Panc1 (cell line): ENCODE results near the gene GSG1L. TPM values are rescaled to one million over a fixed set of nuclear protein-coding genes. Genes with fewer than 3 reads are reported as not detected.

Experiments used
- ATAC-seq: fragments of 200-7000 bp; cut with Tn5 transposase; 2 replicates; pipeline ENCODE4 v1.9.1; 2020; ENCODE audit warnings: mild to moderate bottlenecking, moderate library complexity
- BruUV-seq: library from RNA; stranded (reverse); fragments of 400-500 nt; replicated peaks from 2 replicates; lab custom pipeline; 2021; lab: Mats Ljungman, UMichigan
- CTCF ChIA-PET: fragments of 300-600 bp; sonication (Branson Sonifier 250); formaldehyde crosslinking; loops from one replicate; lab custom pipeline; 2022; ENCODE audit warnings: antibody characterized with exemption; lab: Charles Lee
- POLR2A ChIA-PET: fragments of 300-600 bp; sonication (Branson Sonifier 250); formaldehyde crosslinking; loops from one replicate; lab custom pipeline; 2022; ENCODE audit warnings: antibody characterized with exemption; lab: Charles Lee
- DNase-seq: peaks from one replicate; pipeline ENCODE4 v3.0.0-alpha.2; 2010; ENCODE audit warnings: low read depth, low spot score
- H3K27ac ChIP-seq: 2 replicates; pipeline ENCODE4 v1.5.1; 2011; ENCODE audit warnings: mild to moderate bottlenecking, low read length, inconsistent platforms
- H3K27me3 ChIP-seq: fragments of 200-500 bp; sonication (Bioruptor generic); 2 replicates; pipeline ENCODE4 v1.6.0; 2014; ENCODE audit warnings: low read length, inconsistent platforms; ENCODE audit not compliant: control insufficient read depth, insufficient read depth
- H3K36me3 ChIP-seq: fragments of 200-500 bp; sonication (Bioruptor generic); 2 replicates; pipeline ENCODE4 v1.5.1; 2014; ENCODE audit warnings: inconsistent platforms, mild to moderate bottlenecking, low read length, moderate library complexity; ENCODE audit not compliant: control insufficient read depth, insufficient read depth
- H3K4me1 ChIP-seq: 2 replicates; pipeline ENCODE4 v1.5.1; 2011; ENCODE audit warnings: inconsistent platforms, mild to moderate bottlenecking, low read length, moderate library complexity; ENCODE audit not compliant: control insufficient read depth, insufficient read depth
- H3K4me3 ChIP-seq, 2 experiments: 2 replicates each; pipeline ENCODE4 v1.5.1; 2011 to 2012; ENCODE audit warnings: low read depth in 2 of 2, low read length in 2 of 2, mild to moderate bottlenecking in 2 of 2, inconsistent platforms in 1 of 2, moderate library complexity in 1 of 2
- H3K9me3 ChIP-seq: fragments of 200-500 bp; sonication (Bioruptor generic); 2 replicates; pipeline ENCODE4 v1.5.1; 2014; ENCODE audit warnings: low read depth, mild to moderate bottlenecking, inconsistent platforms, low read length, moderate library complexity; ENCODE audit not compliant: control insufficient read depth, insufficient read depth
- POLR2AphosphoS5 ChIP-seq: IDR thresholded peaks from 2 replicates; pipeline ENCODE4 v1.6.1; 2012; ENCODE audit warnings: mild to moderate bottlenecking, low read depth, low read length, moderate library complexity
- REST ChIP-seq, 2 experiments: IDR thresholded peaks; 2 replicates each; pipeline ENCODE4 v1.6.1; 2011 to 2012; ENCODE audit warnings: low read depth in 2 of 2, control low read depth in 1 of 2, low read length in 1 of 2, mild to moderate bottlenecking in 1 of 2, moderate library complexity in 1 of 2; ENCODE audit not compliant: insufficient read depth in 1 of 2
- SIN3A ChIP-seq: IDR thresholded peaks from 2 replicates; pipeline ENCODE4 v1.6.1; 2012; ENCODE audit warnings: low read depth, mild to moderate bottlenecking, low read length, moderate library complexity, borderline replicate concordance; ENCODE audit not compliant: insufficient read depth
- TCF7L2 ChIP-seq: IDR thresholded peaks from 2 replicates; pipeline ENCODE4 v1.6.1; 2011; ENCODE audit warnings: mild to moderate bottlenecking, low read depth, low read length, inconsistent platforms
- in situ Hi-C: cut with HindIII; loops from 2 replicates; pipeline ENCODE4 v1.10.0; 2016; ENCODE audit warnings: low sequenced_read_pairs, low pct_unique_long_range_greater_than_20kb
- intact Hi-C: fragments of 100-400 bp; cut with micrococcal nuclease; formaldehyde crosslinking; loops from one replicate; pipeline ENCODE4 v1.10.0; 2022; ENCODE audit not compliant: unreplicated experiment
- total RNA-seq: library from RNA; stranded (reverse); gene quantifications from one replicate; pipeline ENCODE4 v1.2.1, GENCODE V29; 2021; ENCODE audit not compliant: unreplicated experiment
- TF ChIP-seq, protein P1 (sequence below): fragments of 450-650 bp; IDR thresholded peaks from 2 replicates; pipeline ENCODE4 v1.5.1; 2017; ENCODE audit warnings: mild to moderate bottlenecking

GSG1L gene
- total RNA-seq, 1 experiment from 2014 or later: 0.08 TPM

DNA sequence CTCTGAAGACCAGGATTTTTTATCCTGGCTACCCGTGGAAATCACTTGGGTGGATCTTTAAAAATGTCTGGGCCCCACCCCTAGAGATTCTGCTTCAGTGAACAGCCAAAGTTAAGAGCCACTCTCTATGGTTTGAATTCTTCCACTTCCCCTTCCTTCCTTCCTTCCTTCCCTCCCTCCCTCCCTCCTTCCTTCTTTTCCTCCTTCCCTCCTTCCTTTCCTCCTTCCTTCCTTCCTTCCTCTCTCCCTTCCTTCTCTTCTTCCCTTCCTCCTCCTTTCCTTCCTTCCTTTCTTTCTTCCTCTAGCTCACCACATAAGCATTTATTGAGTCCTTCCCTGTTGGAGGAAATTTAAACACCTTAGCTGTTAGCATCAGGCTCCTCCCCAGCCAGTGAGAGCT lies 310.0 kb downstream of the GSG1L start:
- TF ChIP-seq REST (IDR thresholded peaks at IDR 0.05; ENCODE audit: insufficient read depth in 1 of 2, low read depth in 2 of 2, low read length in 1 of 2) (no peak), POLR2AphosphoS5 (no peak), TCF7L2 (no peak), SIN3A (no peak)
- TF ChIP-seq, protein P1, sequence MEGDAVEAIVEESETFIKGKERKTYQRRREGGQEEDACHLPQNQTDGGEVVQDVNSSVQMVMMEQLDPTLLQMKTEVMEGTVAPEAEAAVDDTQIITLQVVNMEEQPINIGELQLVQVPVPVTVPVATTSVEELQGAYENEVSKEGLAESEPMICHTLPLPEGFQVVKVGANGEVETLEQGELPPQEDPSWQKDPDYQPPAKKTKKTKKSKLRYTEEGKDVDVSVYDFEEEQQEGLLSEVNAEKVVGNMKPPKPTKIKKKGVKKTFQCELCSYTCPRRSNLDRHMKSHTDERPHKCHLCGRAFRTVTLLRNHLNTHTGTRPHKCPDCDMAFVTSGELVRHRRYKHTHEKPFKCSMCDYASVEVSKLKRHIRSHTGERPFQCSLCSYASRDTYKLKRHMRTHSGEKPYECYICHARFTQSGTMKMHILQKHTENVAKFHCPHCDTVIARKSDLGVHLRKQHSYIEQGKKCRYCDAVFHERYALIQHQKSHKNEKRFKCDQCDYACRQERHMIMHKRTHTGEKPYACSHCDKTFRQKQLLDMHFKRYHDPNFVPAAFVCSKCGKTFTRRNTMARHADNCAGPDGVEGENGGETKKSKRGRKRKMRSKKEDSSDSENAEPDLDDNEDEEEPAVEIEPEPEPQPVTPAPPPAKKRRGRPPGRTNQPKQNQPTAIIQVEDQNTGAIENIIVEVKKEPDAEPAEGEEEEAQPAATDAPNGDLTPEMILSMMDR: no peak
- in situ Hi-C loops: no loop called here
- Histone ChIP-seq H3K27me3 (no peaks in the 10 kb centered on the region), H3K4me1 (no peaks in the 10 kb centered on the region), H3K27ac (no peak overlapping the region), H3K36me3 (no peaks in the 10 kb centered on the region), H3K4me3 (no peak overlapping the region), H3K9me3 (no peaks in the 10 kb centered on the region)
- no TSS peak for BruUV-seq
- ATAC-seq: no peak
- POLR2A ChIA-PET: no interaction called here
- no peak for DNase-seq
- CTCF ChIA-PET: no interaction called here
- intact Hi-C loops: no loop called here

GRCh38 chr16:27752241-27752640 lies 311.3 kb downstream of the GSG1L start:
- Histone ChIP-seq H3K27ac (no peak overlapping the region), H3K36me3 (no peaks in the 10 kb centered on the region), H3K27me3 (no peaks in the 10 kb centered on the region), H3K4me1 (no peaks in the 10 kb centered on the region), H3K9me3 (no peaks in the 10 kb centered on the region), H3K4me3 (no peak overlapping the region)
- no peak for ATAC-seq
- no peak for DNase-seq
- TF ChIP-seq, protein P1: no peak
- TF ChIP-seq POLR2AphosphoS5: no peak
- no peak for TF ChIP-seq TCF7L2
- TF ChIP-seq SIN3A: no peak
- no peak for TF ChIP-seq REST (IDR thresholded peaks at IDR 0.05; ENCODE audit: insufficient read depth in 1 of 2, low read depth in 2 of 2, low read length in 1 of 2)
- no TSS peak for BruUV-seq
- intact Hi-C loops (no loop called here), in situ Hi-C loops (no loop called here)
- POLR2A ChIA-PET: interaction anchor here (0.6 kb wide), 1 partner anchor 28 kb away, joined by 3 read pairs; no protein-coding TSS in a partner anchor
- CTCF ChIA-PET: no interaction called here
